ENCODE measurements around the gene DNAAF9. TPM values are rescaled to one million over a fixed set of nuclear protein-coding genes. Genes with fewer than 3 reads are reported as not detected.

The DNAAF9 gene
- polyA plus RNA-seq, 2 of the 4 experiments (the other 2 are of a cell fraction): 4.9 to 7.5 TPM

DNA sequence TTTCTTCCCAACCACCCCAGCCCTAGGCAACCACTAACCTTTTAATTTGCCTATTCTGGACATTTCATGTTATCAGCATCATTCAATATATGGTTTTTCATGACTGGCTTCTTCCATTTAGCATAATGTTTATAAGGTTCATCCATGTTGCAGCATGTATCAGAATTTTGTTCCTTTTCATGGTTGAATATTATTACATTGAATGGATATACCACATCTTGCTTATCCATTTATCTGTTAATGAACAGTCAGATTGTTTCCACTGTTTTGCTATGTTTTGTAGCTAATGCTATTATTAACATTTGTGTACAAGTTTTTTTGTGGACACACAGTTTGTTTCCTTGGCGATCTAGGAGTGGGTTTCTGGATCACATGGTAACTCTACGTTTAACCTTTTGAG lies 3.0 kb upstream of the DNAAF9 start:
- DNase-seq (ENCODE audit: low read depth in 1 of 2, low spot score in 1 of 2) (no peak), FAIRE-seq (peak; percentile 18), ATAC-seq (no peak)
- WGBS (ENCODE audit: missing lambda C conversion rate): 79% methylated on average over 2 of the region's 2 CpGs
- H3K27ac ChIP-seq: no peak overlapping the region
- ChIA-PET POLR2A (no interaction called here), CTCF (interaction anchor here (0.7 kb wide), 1 partner anchor 12 kb away, joined by 3 read pairs; no protein-coding TSS in a partner anchor)
- H3K4me2 ChIP-seq: no peak overlapping the region
- TF ChIP-seq, protein P1, sequence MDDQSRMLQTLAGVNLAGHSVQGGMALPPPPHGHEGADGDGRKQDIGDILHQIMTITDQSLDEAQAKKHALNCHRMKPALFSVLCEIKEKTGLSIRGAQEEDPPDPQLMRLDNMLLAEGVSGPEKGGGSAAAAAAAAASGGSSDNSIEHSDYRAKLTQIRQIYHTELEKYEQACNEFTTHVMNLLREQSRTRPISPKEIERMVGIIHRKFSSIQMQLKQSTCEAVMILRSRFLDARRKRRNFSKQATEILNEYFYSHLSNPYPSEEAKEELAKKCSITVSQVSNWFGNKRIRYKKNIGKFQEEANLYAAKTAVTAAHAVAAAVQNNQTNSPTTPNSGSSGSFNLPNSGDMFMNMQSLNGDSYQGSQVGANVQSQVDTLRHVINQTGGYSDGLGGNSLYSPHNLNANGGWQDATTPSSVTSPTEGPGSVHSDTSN (IDR thresholded peaks at IDR 0.05): no peak
- no peak for TF ChIP-seq RCOR1 (IDR thresholded peaks at IDR 0.05; ENCODE audit: low read depth, low read length)
- TF ChIP-seq HDAC2 (IDR thresholded peaks at IDR 0.05): no peak
- TF ChIP-seq ESRRA (IDR thresholded peaks at IDR 0.05; ENCODE audit: borderline replicate concordance, low read length): no peak
- no peak for TF ChIP-seq ZC3H11A (IDR thresholded peaks at IDR 0.05)
- TF ChIP-seq BHLHE40 (IDR thresholded peaks at IDR 0.05; ENCODE audit: low read depth, low read length): no peak
- no peak for TF ChIP-seq RAD21 (conservative IDR thresholded peaks at IDR 0.05 in 1 of 2, IDR thresholded peaks at IDR 0.05 in 1 of 2)
- no peak for TF ChIP-seq TFCP2L1 (CRISPR knock-in tag; IDR thresholded peaks at IDR 0.05)
- TF ChIP-seq, protein P2, sequence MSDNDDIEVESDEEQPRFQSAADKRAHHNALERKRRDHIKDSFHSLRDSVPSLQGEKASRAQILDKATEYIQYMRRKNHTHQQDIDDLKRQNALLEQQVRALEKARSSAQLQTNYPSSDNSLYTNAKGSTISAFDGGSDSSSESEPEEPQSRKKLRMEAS (IDR thresholded peaks at IDR 0.05): no peak
- TF ChIP-seq MAZ (IDR thresholded peaks at IDR 0.05; ENCODE audit: borderline replicate concordance, low read depth, low read length): no peak
- H3K4me1 ChIP-seq: peaks cover 16% of the 10 kb centered on the region
- no peaks in the 10 kb centered on the region for H3K9me3 ChIP-seq
- no peak overlapping the region for H3K4me3 ChIP-seq

DNA sequence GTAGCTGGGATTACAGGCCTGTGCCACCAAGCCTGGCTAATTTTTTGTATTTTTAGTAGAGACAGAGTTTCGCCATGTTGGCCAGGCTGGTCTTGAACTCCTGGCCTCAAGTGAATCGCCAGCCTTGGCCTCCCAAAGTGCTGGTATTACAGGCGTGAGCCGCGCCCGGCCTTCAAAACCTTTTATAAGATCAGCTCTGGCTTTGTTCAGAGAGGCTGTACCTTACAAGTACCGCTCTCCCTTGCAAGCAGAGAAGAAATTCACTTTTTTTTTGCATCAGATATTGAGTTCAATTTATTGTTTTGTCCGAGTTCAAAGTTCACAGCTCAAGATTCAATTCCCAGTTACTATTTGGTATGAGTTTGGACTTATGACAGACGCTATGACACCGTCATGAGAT lies 1.9 kb upstream of the DNAAF9 start:
- no peaks in the 10 kb centered on the region for H3K9me3 ChIP-seq
- TF ChIP-seq CHD4 (IDR thresholded peaks at IDR 0.05; ENCODE audit: borderline replicate concordance): no peak
- no peak for TF ChIP-seq ZSCAN20 (CRISPR knock-in tag; IDR thresholded peaks at IDR 0.05)
- TF ChIP-seq ZC3H11A (IDR thresholded peaks at IDR 0.05): no peak
- no peak for TF ChIP-seq TP53 (CRISPR knock-in tag; IDR thresholded peaks at IDR 0.05)
- TF ChIP-seq BHLHE40 (IDR thresholded peaks at IDR 0.05; ENCODE audit: low read depth, low read length): no peak
- TF ChIP-seq, protein P2 (IDR thresholded peaks at IDR 0.05): no peak
- TF ChIP-seq SREBF2 (IDR thresholded peaks at IDR 0.05): no peak
- TF ChIP-seq FOSL2 (IDR thresholded peaks at IDR 0.05): no peak
- TF ChIP-seq FOSL2 (CRISPR knock-in tag; IDR thresholded peaks at IDR 0.05): no peak
- TF ChIP-seq ZFP36 (IDR thresholded peaks at IDR 0.05; ENCODE audit: borderline replicate concordance, partially characterized antibody): no peak
- no peak for TF ChIP-seq NR3C1 (IDR thresholded peaks at IDR 0.05)
- no peak for TF ChIP-seq ZNF302 (CRISPR knock-in tag; IDR thresholded peaks at IDR 0.05)
- TF ChIP-seq RNF2 (IDR thresholded peaks at IDR 0.05; ENCODE audit: borderline replicate concordance, low read depth): no peak
- TF ChIP-seq EHF (CRISPR knock-in tag; IDR thresholded peaks at IDR 0.05): no peak
- TF ChIP-seq HOXB5 (CRISPR knock-in tag; IDR thresholded peaks at IDR 0.05): no peak
- TF ChIP-seq MAZ (IDR thresholded peaks at IDR 0.05; ENCODE audit: borderline replicate concordance, low read depth, low read length): no peak
- TF ChIP-seq HEYL (CRISPR knock-in tag; IDR thresholded peaks at IDR 0.05): no peak
- TF ChIP-seq, protein P3, sequence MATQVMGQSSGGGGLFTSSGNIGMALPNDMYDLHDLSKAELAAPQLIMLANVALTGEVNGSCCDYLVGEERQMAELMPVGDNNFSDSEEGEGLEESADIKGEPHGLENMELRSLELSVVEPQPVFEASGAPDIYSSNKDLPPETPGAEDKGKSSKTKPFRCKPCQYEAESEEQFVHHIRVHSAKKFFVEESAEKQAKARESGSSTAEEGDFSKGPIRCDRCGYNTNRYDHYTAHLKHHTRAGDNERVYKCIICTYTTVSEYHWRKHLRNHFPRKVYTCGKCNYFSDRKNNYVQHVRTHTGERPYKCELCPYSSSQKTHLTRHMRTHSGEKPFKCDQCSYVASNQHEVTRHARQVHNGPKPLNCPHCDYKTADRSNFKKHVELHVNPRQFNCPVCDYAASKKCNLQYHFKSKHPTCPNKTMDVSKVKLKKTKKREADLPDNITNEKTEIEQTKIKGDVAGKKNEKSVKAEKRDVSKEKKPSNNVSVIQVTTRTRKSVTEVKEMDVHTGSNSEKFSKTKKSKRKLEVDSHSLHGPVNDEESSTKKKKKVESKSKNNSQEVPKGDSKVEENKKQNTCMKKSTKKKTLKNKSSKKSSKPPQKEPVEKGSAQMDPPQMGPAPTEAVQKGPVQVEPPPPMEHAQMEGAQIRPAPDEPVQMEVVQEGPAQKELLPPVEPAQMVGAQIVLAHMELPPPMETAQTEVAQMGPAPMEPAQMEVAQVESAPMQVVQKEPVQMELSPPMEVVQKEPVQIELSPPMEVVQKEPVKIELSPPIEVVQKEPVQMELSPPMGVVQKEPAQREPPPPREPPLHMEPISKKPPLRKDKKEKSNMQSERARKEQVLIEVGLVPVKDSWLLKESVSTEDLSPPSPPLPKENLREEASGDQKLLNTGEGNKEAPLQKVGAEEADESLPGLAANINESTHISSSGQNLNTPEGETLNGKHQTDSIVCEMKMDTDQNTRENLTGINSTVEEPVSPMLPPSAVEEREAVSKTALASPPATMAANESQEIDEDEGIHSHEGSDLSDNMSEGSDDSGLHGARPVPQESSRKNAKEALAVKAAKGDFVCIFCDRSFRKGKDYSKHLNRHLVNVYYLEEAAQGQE (IDR thresholded peaks at IDR 0.05): no peak
- TF ChIP-seq MAFK (IDR thresholded peaks at IDR 0.05; ENCODE audit: partially characterized antibody): no peak
- no peak for TF ChIP-seq GATA3 (IDR thresholded peaks at IDR 0.05; ENCODE audit: borderline replicate concordance)
- ChIA-PET POLR2A (interaction anchor here (0.7 kb wide), 1 partner anchor 199 kb away, joined by 4 read pairs; no protein-coding TSS in a partner anchor), CTCF (interaction anchor here (0.7 to 1.2 kb wide), 5 partner anchors 9 to 143 kb away, joined by 3 to 4 read pairs (median 3); no protein-coding TSS in a partner anchor)
- peaks cover 17% of the 10 kb centered on the region for H3K4me1 ChIP-seq
- DNase-seq (ENCODE audit: low read depth in 1 of 2, low spot score in 1 of 2) (no peak), ATAC-seq (no peak), FAIRE-seq (no peak)
- peak overlapping the region in 1 of 2 experiments; percentile 76; a peak in 3 of 6 replicates for H3K27ac ChIP-seq
- H3K4me3 ChIP-seq: no peak overlapping the region
- H3K4me2 ChIP-seq: peak overlapping the region; percentile 88
- WGBS (ENCODE audit: missing lambda C conversion rate): 96% methylated on average over 10 of the region's 10 CpGs
